ENCODE measurements around the gene PLSCR1. TPM values are rescaled to one million over a fixed set of nuclear protein-coding genes. Genes with fewer than 3 reads are reported as not detected.

PLSCR1 gene
- total RNA-seq, 4 donors from 2014 or later: 40.7 to 221 (median 58.2) TPM

GRCh38 chr3:146546366-146546965, 2.1 kb upstream of the PLSCR1 start:
- Histone ChIP-seq H3K36me3 (no peaks in the 10 kb centered on the region), H3K27ac (replicated peaks in 1 of 4) (no peak overlapping the region), H3K4me3 (no peak overlapping the region), H3K27me3 (no peaks in the 10 kb centered on the region), H3K4me1 (peaks cover under 1 to 38% (median 31%) of the 10 kb centered on the region in 4 donors), H3K9me3 (no peaks in the 10 kb centered on the region)
- TF ChIP-seq POLR2A (IDR thresholded peaks at IDR 0.05; ENCODE audit: low read depth) (no peak), POLR2AphosphoS5 (IDR thresholded peaks at IDR 0.05) (no peak), EP300 (IDR thresholded peaks at IDR 0.05) (no peak), CTCF (IDR thresholded peaks at IDR 0.05) (no peak)
- no peak for DNase-seq (ENCODE audit: extremely low spot score)
- 92% methylated on average over 1 of the region's 1 CpG for WGBS
- intact Hi-C loops (cut with DNase I): no loop called here

GRCh38 chr3:146544929-146545528, 622 bp upstream of the PLSCR1 start:
- no peak for TF ChIP-seq POLR2A (IDR thresholded peaks at IDR 0.05; ENCODE audit: low read depth)
- TF ChIP-seq EP300 (IDR thresholded peaks at IDR 0.05): no peak
- TF ChIP-seq CTCF (IDR thresholded peaks at IDR 0.05): no peak
- no peak for TF ChIP-seq POLR2AphosphoS5 (IDR thresholded peaks at IDR 0.05)
- Histone ChIP-seq H3K27me3 (no peaks in the 10 kb centered on the region), H3K9me3 (no peaks in the 10 kb centered on the region), H3K27ac (replicated peaks in 1 of 4) (peak overlapping the region; percentile 95 to 98 (median 95)), H3K36me3 (no peaks in the 10 kb centered on the region), H3K4me1 (peaks cover 5 to 45% (median 40%) of the 10 kb centered on the region in 4 donors), H3K4me3 (peak overlapping the region; percentile 81 to 89 (median 86))
- WGBS: 49% methylated on average over 8 of the region's 8 CpGs
- intact Hi-C loops (cut with DNase I): loop anchor here (5.0 kb wide), 1 partner anchor 78 kb away; the partner anchor contains the start of gene PLSCR2
- no peak for DNase-seq (ENCODE audit: extremely low spot score)

- peak overlapping the region; percentile 95 to 98 (median 95) for H3K27ac ChIP-seq (replicated peaks in 1 of 4)
- peaks cover 14 to 53% (median 48%) of the 10 kb centered on the region in 4 donors for H3K4me1 ChIP-seq
- H3K36me3 ChIP-seq: no peaks in the 10 kb centered on the region
- no peak for DNase-seq (ENCODE audit: extremely low spot score)
- TF ChIP-seq POLR2AphosphoS5 (IDR thresholded peaks at IDR 0.05) (peak; percentile 42 to 62), EP300 (IDR thresholded peaks at IDR 0.05) (peak; percentile 68), POLR2A (IDR thresholded peaks at IDR 0.05; ENCODE audit: low read depth) (no peak), CTCF (IDR thresholded peaks at IDR 0.05) (no peak)
- peak overlapping the region; percentile 81 to 89 (median 86) for H3K4me3 ChIP-seq
- intact Hi-C loops (cut with DNase I): loop anchor here (5.0 kb wide), 1 partner anchor 76 kb away; the partner anchor contains the start of gene PLSCR2
- WGBS: 10% methylated on average over 8 of the region's 10 CpGs
- no peaks in the 10 kb centered on the region for H3K9me3 ChIP-seq
- H3K27me3 ChIP-seq: no peaks in the 10 kb centered on the region
Measured at GRCh38 chr3:146543461-146544001, 876 bp downstream of the PLSCR1 start.

- Histone ChIP-seq H3K4me1 (peaks cover 14 to 56% (median 50%) of the 10 kb centered on the region in 4 donors), H3K36me3 (no peaks in the 10 kb centered on the region), H3K27me3 (no peaks in the 10 kb centered on the region), H3K4me3 (peak overlapping the region; percentile 81 to 89 (median 86)), H3K9me3 (no peaks in the 10 kb centered on the region), H3K27ac (replicated peaks in 1 of 4) (peak overlapping the region; percentile 95 to 98 (median 95))
- no peak for DNase-seq (ENCODE audit: extremely low spot score)
- TF ChIP-seq CTCF (IDR thresholded peaks at IDR 0.05) (no peak), POLR2AphosphoS5 (IDR thresholded peaks at IDR 0.05) (no peak), EP300 (IDR thresholded peaks at IDR 0.05) (no peak), POLR2A (IDR thresholded peaks at IDR 0.05; ENCODE audit: low read depth) (no peak)
- 29% methylated on average over 2 of the region's 2 CpGs for WGBS
- intact Hi-C loops (cut with DNase I): loop anchor here (5.0 kb wide), 1 partner anchor 76 kb away; the partner anchor contains the start of gene PLSCR2
Measured at GRCh38 chr3:146542978-146543377, 1.4 kb downstream of the PLSCR1 start.
